ENCODE results near the gene MET.

DNA sequence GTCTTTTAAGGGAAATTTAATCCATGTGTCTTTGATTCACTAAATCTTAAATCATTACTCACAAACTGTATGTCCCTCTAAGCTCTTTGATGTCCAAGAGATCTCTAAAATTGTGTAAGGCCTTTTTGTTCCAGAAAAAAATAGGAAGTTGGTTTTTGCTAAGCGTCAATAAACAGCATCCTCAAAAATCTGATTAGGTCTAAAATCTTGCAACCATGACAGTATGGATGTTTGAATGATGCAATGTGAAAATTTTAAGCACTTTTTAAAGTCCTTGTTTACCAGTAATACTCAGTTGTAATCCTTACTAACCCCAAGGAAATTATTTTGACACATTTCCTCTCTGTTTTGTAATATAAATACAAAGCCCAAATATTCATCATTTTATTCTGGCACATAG, 6.8 kb downstream of the MET start:
- TF ChIP-seq SMC3 (IDR thresholded peaks at IDR 0.05; ENCODE audit: low read length) (no peak), MXI1 (IDR thresholded peaks at IDR 0.05; ENCODE audit: borderline replicate concordance, low read depth, low read length) (no peak)

Measured in HepG2 (cell line).